HG03442 (cell line): Measurements from ENCODE around the gene TRIL.

ENCODE experiments used
- ATAC-seq: cut with Tn5 transposase; IDR thresholded peaks from one replicate; pipeline ENCODE4 v1.9.1; 2021; ENCODE audit warnings: mild to moderate bottlenecking, moderate library complexity; ENCODE audit not compliant: unreplicated experiment

TRIL gene

GRCh38 chr7:28984217-28984616, 26.1 kb upstream of the TRIL start:
- no peak for ATAC-seq

- ATAC-seq = no peak
These were observed 25.5 kb upstream of the TRIL start for GRCh38 chr7:28983396-28984190.

- ATAC-seq = no peak
These were observed 23.0 kb upstream of the TRIL start for GRCh38 chr7:28981161-28981465.

GRCh38 chr7:28980451-28981160, 22.5 kb upstream of the TRIL start:
- no peak for ATAC-seq

GRCh38 chr7:28979776-28980175, 21.6 kb upstream of the TRIL start:
- ATAC-seq = no peak

GRCh38 chr7:28977881-28978280, 19.8 kb upstream of the TRIL start:
- ATAC-seq = no peak

- ATAC-seq = no peak
These were observed 17.9 kb upstream of the TRIL start for GRCh38 chr7:28976022-28976421.

- ATAC-seq = no peak
These were observed 15.5 kb upstream of the TRIL start for GRCh38 chr7:28973591-28973990.

GRCh38 chr7:28964056-28964455, 5.9 kb upstream of the TRIL start:
- no peak for ATAC-seq

GRCh38 chr7:28961972-28962371, 3.8 kb upstream of the TRIL start:
- no peak for ATAC-seq

- no peak for ATAC-seq
These were observed 2.1 kb upstream of the TRIL start for GRCh38 chr7:28960071-28960840.

GRCh38 chr7:28958980-28959347, 834 bp upstream of the TRIL start:
- ATAC-seq = no peak

GRCh38 chr7:28957751-28958234, 337 bp downstream of the TRIL start:
- no peak for ATAC-seq

GRCh38 chr7:28957064-28957750, 923 bp downstream of the TRIL start:
- ATAC-seq = no peak

GRCh38 chr7:28956608-28957063, 1.5 kb downstream of the TRIL start:
- no peak for ATAC-seq

GRCh38 chr7:28955718-28956607, 2.2 kb downstream of the TRIL start:
- no peak for ATAC-seq

GRCh38 chr7:28955356-28955717, 2.8 kb downstream of the TRIL start:
- no peak for ATAC-seq

- no peak for ATAC-seq
These were observed 3.2 kb downstream of the TRIL start for GRCh38 chr7:28954946-28955345.

GRCh38 chr7:28954471-28954870, 3.7 kb downstream of the TRIL start:
- no peak for ATAC-seq

- ATAC-seq = no peak
These were observed 4.5 kb downstream of the TRIL start for GRCh38 chr7:28953633-28954032.
